GM19455 (cell line): ENCODE results near the gene AGBL5.
"Not testable (repeated sequence)": the region's sequence is repeated elsewhere in the genome, so short reads cannot be mapped to it uniquely, and the experiment has no call there.

Experiments used
- ATAC-seq: cut with Tn5 transposase; IDR thresholded peaks from one replicate; pipeline ENCODE4 v1.9.1; 2021; ENCODE audit not compliant: unreplicated experiment

AGBL5 gene

DNA sequence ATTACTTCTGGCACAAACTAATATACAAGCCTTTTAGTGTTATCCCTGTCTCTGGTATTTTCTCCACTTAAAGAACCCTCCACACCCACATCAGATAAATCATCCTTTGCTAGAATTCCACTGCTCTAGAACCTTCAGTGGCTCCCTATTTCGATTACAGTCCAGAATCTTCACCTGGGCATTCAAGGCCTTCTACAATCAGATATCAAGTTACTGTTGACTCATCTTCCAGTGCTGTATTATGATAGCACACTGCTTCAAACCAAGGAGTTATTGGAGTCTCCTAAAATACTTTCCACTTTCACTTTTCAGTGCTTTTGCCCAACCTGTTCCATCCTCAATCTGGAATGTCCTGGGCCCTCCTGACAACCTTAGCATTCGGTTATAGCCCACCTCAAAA is 64.1 kb downstream of the AGBL5 start:
- no peak for ATAC-seq

DNA sequence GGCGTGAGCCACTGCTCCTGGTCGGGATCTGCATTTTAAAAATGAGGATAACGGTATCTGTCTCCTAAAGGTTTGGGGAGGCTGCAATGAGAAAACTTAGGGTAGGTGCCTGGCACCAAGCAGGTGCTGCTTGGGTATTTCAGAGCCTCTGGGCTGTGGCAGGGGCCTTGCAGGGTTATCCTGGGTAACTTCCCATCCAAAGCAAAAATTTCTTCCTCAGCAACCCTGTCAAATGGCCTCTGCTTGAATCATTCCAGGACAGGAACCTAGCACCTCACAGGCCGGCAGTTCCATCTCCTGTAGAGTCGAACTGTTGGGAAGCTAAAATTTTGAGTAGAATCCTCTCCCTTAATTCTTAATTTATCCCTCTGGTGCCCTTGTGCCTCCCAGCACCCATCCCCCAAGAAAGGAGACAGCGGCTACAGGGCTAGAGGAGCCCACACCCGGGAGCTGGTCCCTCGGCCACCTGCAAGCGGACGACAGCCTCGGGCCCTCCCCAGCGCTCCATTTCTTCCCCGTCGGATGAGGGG is 66.6 kb downstream of the AGBL5 start:
- ATAC-seq: no peak

DNA sequence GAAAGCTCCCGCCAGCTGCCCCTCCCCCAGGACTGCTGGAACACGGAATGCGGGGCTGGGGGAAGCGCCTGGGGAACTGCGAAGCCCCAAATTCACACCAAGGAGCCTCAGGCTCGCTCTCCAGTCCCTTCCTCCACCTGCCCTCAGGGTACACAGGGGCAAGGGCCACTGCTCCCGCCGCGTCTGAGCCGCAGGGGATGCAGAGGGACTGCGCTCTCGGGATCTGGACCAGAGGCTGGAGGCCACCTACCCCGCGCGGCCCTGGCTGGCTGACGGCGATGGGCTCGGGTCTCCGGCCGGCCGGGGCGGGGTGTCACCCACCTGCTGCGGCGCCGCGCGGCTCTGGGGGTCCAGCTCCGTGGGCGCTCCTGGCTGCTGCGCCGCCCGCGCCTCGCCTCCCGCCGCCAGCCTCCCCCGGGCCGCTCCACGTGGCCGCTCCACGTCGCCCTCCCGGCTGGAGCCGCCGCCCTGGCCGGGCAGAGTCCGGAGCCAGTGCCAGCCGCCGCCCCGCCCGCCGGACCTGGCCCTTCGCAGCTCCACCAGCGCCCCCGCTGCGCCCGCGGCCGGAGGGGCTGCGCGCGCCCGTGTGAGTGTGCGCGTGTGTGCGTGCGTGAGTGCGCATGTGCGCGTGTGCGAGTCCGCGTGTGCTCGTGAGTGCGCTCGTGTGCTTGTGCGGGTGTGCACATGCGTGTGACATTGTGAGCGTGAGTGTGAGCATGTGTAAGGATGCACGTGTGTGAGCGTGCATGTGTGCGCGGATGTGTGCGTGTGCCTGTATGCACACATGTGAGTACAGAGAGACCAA is 67.3 kb downstream of the AGBL5 start, which contains the start of gene CGREF1:
CGREF1 (minus strand) TSS at position 604 of the 805 bp plus-strand sequence. CDS start 14,762 bp downstream, outside the sequence.
- ATAC-seq: no peak

DNA sequence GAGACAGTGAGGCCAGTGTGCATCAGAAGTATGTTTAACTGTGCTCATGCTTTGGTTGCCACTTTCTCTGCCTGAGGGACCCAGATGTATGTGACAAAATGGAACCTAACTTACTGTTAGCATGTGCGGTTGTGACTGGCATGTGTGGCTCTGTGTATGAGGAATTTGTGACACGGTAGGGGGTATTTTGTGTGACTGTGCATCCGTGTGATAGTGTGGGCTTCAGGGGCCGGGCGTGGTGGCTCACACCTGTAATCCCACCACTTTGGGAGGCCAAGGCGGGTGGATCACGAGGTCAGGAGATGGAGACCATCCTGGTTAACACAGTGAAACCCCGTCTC is 67.8 kb downstream of the AGBL5 start:
- ATAC-seq: not testable (repeated sequence)
